Neural cell (in vitro differentiated cells): ENCODE results near the gene MYH1.

Experiments used
- CTCF ChIP-seq: fragments of 450-650 bp; IDR thresholded peaks from 2 replicates; pipeline ENCODE4 v1.5.1; 2014; ENCODE audit warnings: antibody characterized with exemption, mild to moderate bottlenecking, moderate library complexity; ENCODE audit not compliant: poor library complexity, severe bottlenecking
- EP300 ChIP-seq: fragments of 450-650 bp; conservative IDR thresholded peaks from 2 replicates; pipeline ENCODE4 v1.6.1; 2014; ENCODE audit warnings: antibody characterized with exemption, mild to moderate bottlenecking, moderate library complexity; ENCODE audit not compliant: poor library complexity, severe bottlenecking
- EZH2 ChIP-seq: fragments of 200-600, 300-800 bp; shearing (Covaris generic), sonication (generic); IDR thresholded peaks from 2 replicates; pipeline ENCODE4 v1.6.1; 2014; ENCODE audit warnings: antibody characterized with exemption, low read length, borderline replicate concordance, mild to moderate bottlenecking; ENCODE audit not compliant: insufficient read depth, poor library complexity, severe bottlenecking
- POLR2AphosphoS5 ChIP-seq: IDR thresholded peaks from 2 replicates; pipeline ENCODE4 v1.6.1; 2012
- TAF1 ChIP-seq: IDR thresholded peaks from 2 replicates; pipeline ENCODE4 v1.6.1; 2012; ENCODE audit warnings: low read depth

GRCh38 chr17:10463402-10463801 is 54.9 kb downstream of the MYH1 start:
- TF ChIP-seq CTCF: no peak
- TF ChIP-seq TAF1: no peak
- no peak for TF ChIP-seq EP300
- TF ChIP-seq POLR2AphosphoS5: no peak
- TF ChIP-seq EZH2: no peak
